GM19099 (cell line): Measurements from ENCODE around the gene COL4A1.

ENCODE experiments used
- POLR2A ChIP-seq: IDR thresholded peaks from 3 replicates; pipeline ENCODE4 v1.6.1; 2011; ENCODE audit warnings: low read depth; ENCODE audit not compliant: insufficient read length; ENCODE audit errors: extremely low read depth

The COL4A1 gene

DNA sequence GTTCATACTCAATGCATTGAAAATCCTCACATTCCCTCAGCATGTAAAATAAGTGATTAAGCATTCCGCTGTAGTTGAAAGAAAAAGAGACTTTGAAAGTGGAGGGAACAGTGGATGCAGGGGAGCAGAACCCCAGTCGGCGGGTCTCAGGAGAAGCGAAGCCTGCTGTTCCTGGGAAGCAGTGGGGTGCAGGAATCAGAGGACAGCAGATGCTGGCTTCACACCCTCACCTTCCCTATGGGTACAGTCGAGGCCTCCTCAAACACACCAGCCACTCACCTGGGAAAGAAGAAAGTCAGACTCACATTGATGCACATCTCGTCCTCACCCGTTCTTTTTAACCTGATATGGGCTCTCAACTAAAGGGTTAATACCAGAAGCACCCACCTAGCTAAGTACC lies 38.3 kb upstream of the COL4A1 start:
- TF ChIP-seq POLR2A, result no peak

DNA sequence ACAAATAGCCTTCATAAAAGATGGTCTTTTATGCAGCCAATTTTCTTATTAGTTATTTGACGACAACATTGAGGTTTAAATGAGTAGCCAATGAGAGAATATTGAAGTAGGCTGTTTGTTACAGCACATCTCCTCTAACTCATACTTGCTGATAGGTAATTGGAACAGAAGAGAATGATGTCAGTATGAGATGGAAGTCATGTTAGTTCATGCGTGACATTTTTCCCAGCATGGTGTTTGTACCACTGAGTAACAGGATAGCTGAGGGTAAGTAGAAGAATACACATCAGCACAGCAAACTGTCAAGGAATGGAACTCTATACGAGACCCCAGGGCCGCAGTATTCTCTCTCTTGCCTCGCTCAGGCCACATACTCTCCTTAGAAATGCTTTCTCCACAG lies 37.4 kb upstream of the COL4A1 start:
- no peak for TF ChIP-seq POLR2A

DNA sequence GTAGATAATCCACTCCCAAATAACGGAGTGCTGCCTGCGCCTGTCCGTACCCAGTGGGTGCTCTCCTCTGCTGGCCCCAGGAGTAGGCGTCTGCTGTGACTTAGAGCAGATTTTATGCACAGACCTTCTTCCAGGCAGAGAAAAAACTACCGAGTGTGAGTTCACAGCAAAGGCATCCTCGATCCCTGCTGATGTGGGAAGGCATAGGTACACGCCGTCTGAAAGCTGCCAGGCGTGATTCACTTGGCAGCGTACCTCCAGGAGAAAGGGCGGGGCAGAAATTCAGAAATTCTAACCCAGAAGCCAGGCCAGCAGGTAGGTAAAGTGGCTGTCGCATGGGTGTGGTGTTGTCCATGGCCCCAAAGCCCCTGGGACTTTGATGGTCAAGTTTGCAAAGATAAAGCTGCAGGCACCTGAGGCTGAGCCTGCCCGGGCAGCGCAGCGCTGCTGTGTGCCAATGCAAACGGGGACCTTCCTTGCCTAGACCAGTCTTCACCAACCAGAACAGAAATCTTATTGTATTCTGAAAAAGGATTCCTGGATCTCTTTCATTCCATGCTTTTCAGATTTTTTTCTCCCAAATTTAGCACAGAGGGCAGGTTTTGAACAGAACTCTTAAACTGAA lies 36.4 kb upstream of the COL4A1 start:
- TF ChIP-seq POLR2A, result no peak

DNA sequence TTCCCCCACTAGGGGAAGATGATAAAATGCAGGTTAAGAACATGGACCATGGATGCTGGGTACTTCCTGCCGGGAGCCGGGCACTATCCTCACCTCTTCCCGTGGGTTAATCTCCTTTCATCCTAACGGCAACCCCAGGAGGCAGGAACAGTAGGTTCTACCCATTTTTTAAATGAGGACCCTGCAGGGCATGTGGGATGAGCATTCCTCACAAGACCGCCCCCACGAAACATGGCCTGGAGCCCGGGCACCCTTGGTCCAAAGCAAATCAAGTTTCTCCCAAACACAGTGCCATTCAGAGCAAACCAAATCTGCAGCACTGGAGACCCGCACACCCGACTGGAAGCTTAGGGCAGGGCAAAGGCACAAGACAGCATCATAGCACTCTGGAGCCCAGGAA lies 35.5 kb upstream of the COL4A1 start:
- TF ChIP-seq POLR2A, result no peak

DNA sequence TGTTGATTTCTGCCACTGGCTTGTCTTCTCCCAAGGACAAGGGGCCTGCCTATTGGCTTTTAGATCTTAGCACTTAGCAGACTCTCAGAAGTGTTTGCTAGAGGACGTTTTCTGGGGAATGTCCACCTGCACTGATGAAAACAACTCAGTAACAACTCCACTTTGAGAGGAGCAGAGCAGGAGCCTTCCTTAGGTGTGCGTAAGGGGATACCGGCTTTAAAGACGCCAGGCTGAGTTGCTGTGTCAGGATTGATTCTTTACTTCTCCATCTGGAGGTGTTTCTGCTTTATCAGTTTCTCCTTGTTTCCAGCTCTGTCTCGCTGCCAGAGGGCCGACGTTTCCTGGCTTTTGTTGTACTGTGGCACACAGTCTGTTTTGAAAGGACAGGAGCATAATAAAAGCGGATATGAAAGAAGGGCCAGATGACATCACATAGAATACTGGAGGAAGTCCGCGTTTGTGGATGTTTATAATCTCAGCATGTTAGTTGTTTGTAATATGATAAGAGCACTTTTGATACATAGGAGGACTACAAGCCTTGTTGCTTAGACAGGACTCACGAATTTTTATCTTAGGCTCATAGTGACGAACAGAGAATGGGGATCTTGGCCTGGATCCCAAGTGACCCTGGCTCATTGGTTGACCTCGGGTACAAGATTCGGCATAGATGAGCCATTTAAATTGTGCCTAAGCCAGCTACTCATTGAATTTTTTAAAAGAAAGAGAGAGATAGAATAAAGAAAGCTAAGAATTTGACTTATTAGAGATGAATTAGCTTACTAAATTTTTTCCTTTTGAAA lies 34.7 kb upstream of the COL4A1 start:
- no peak for TF ChIP-seq POLR2A

DNA sequence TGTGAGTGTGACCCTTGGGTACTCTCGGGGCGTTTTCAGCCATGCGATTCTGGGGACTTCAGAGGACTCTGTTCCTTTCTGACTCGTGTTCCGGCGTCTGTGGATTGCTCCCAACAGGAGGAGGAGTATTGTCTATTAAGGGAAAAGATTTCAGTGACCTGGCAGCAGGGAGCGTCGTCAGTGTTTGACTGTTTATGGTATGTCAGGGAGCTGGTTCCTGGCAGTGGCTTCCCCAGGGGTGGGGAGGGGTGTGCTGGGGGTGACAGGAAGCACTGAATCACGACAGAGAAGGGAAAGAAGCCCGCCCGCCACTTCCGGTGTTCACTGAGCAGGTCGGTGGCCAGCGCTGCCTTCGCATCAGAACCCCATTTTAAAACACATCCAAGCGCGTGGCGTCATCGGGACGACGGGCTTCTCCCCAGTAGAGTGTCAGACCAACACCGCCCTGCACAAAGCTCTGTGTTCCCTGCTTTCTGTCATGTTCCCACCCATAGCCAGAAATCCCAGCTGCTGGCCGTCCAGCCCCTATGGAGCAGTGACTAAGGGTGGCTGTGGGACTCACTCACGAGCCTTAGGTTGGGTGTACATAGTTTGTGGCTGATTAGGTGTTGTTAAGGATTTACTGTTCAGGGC lies 34.0 kb upstream of the COL4A1 start:
- no peak for TF ChIP-seq POLR2A

DNA sequence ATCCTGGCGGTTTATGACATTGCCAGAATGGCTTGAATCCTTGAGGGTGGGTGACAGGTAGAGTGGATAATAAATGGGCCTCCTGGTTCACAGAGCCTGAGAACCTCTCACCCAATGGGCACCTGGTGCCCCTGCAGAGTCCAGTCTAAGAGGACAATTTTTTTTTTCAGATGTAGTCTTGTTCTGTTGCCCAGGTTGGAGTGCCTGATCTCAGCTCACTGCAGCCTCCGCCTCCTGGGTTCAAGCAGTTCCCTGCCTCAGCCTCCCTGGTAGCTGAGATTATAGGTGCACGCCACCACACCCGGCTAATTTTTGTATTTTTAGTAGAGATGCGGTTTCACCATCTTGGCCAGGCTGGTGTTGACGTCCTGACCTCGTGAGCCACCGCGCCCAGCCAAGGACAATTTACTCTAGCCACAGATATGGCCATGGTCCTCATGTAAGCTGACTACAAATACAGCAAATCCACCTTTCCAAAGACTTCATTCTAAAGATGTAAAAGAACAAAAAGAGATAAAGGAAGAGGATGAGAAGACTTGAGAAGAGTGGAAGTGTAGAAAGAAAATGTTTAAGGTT lies 33.1 kb upstream of the COL4A1 start:
- no peak for TF ChIP-seq POLR2A

DNA sequence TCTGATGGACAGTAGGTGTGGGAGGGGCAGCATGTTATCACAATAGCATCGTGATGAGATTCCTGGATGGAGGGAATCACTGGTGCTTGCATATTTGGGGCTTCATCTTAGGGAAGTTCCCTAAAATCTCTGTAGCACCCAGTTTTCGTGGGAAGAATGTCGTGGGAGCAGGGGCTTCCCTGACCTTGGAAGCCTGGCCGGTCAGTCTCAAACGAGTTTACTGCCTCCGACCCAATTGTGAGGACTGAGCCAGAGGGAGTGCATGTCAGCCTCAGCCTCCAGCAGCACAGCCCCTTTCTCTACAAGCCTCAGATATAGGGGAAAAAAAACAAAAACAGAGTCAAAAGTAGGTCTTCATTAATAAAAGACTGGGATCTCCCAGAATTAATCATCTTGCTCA lies 32.3 kb upstream of the COL4A1 start:
- TF ChIP-seq POLR2A, result no peak

DNA sequence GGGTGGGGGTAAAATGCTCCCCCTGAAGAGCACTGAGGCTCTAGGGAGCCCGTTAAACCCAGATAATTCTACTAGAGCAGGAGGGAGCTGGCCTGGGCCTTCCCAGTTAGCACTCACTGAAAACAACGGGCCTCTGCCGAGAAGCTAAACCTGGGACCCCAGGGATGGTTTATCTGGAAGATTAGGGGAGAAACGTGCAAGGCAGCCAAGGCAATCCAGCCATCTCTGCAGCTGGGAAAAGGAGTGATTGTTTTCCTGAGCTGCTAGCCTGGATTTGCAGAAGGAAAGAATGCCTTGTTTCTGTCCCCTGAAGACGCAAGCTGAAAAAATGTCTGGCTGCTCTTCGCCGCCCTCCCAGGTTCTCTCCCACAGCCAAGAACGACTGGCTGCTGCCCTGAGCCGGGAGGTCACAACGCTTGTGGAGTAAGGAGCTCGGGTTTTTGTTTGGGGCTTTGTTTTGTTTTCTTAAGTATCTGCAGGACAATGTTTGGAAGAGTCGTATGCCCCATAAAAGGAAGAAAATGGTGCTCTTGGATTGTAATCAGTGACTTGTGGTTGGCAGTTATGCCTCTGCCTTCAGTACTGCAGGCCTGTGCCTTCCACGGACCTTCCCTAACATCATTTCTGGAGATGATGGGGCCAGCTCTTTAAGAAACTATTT lies 31.6 kb upstream of the COL4A1 start:
- no peak for TF ChIP-seq POLR2A

DNA sequence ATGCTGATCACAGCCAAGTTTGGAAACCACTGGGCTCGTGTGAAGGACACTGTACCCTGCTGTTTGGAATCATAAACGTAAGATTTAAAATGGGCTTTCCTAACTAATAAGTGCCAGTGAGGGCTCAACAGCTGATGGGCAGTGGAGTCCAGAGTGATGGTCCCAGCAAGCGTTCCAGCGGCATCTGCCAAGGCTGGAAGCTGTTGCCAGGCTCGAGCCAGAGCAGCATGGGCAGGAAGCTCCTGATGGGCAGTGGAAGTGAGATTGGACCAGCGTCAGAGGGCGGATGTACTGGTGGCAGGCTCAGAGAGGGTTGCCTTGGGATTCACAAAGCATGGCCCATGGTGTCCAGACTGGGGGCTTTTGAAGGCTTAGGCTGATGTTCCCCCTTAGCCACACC lies 30.3 kb upstream of the COL4A1 start:
- TF ChIP-seq POLR2A, result no peak

DNA sequence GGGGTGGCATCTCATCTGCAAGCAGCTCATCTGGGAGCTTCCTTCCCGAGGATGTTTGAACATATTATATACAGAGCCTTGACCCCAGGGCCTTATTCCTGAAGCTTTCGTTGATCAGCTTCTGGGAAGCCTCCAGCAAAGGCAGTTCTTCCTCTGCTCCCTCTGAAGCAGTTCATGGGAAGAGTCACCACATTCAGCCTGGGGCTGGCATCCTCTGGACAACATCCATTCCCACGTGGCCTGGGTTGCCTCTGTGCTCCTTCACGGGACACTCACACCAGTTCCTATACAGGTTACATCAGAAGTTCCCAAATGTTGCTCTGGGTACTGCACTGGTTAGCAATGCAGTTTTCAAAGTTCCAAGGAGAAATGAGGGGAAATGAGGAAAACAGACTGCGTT lies 29.7 kb upstream of the COL4A1 start:
- no peak for TF ChIP-seq POLR2A

DNA sequence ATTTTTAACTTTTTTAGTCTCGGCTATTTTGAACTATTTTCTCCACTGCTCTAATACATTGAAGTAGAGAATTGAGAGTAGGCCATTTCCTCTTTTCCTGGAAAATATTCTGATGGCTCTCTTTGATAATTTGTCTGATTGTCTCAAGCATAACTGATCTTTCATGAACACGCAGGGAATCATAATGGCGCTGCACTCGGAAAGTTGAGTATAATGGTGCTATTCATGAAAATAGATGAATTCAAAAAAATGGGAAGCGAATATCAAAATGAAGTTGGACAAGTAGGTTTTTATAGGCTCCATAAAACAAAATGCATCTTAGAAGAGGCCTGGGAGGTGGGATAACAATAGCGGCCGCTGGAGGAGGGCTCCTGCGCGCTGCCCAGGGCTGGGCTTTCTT lies 29.2 kb upstream of the COL4A1 start:
- TF ChIP-seq POLR2A, result no peak

DNA sequence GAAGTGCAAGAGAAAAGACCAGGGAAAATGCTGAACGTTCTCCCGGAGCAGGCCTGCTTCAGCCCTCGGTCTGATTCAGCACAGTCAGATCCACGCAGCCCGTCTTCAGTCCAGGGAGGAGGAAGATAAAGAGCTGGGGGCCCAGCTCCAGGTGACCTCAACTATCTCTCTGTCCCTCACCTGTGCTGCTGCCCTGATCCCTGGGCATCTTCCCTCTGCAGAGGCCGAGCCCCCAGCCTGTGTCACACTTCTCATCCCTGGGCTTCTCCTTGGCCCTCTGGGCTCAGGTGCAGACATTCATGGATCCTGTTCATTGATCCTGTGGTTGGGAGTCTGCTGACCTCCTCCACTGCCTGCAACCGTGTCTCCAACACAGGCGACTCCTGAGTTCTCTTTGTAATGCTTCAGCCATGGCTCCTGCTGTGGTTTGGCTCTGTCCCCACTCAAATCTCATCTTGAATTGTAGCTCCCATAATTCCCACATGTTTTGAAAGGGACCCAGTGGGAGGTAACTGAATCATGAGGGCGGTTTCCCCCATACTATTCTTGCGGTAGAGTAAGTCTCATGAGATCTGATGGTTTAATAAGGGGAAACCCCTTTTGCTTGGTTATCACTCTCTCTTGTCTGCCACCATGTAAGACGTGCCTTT lies 28.0 kb upstream of the COL4A1 start:
- no peak for TF ChIP-seq POLR2A

DNA sequence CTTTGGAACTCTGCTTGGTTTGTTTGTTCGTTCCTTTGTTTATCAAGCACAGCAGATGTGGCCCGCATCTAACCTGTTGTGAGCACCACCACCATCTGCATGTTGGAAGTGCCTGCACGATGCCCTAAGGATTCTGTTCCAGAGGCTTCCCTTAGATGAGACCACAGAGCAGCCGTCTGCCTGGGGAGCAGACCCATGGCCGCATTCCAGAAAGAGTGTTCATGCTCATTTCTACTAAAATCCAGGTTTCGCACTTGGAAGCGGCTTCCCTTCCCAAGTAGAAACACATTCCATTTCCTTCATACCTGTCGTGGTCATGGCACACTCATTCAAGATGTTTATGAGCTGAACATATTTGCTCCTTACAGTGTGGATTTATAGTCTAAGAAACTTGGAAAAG lies 27.3 kb upstream of the COL4A1 start:
- TF ChIP-seq POLR2A, result no peak

DNA sequence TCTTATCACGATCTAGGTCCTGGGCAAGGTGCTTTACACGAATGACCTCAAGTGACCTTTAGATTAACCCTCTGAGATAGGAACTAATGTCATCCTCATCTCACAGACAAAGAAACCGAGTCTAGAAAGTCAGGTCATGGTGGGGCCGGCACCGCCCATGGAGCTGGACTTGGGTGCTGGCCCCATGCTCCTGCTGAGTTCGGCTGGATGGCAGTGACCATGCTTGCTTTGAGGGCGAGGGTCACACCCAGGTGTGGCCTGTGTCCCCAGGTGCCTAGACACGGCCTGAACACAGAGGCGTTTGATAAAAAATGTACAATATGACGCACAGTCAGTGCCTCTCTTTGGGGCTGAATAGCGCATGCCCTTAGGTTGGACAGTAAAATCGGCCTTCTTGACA lies 26.9 kb upstream of the COL4A1 start:
- no peak for TF ChIP-seq POLR2A
